ENCODE data around the gene SLC35E2B.

Gene SLC35E2B

DNA sequence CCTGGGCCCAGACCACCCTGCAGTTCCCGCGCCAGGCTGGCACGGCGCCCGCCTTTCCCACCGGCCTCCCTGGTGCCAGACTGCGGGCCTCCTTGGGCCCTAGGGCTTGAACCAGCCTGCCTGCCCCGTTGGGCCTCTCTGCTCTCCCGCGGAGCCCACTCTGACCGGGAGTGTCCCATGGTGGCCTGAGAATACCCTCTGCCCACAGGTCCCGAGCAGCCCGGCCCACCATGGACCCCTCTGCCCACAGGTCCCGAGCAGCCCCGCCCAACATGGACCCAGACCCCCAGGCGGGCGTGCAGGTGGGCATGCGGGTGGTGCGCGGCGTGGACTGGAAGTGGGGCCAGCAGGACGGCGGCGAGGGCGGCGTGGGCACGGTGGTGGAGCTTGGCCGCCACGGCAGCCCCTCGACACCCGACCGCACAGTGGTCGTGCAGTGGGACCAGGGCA is 69.4 kb downstream of the SLC35E2B start:
- no peak for DNase-seq

DNA sequence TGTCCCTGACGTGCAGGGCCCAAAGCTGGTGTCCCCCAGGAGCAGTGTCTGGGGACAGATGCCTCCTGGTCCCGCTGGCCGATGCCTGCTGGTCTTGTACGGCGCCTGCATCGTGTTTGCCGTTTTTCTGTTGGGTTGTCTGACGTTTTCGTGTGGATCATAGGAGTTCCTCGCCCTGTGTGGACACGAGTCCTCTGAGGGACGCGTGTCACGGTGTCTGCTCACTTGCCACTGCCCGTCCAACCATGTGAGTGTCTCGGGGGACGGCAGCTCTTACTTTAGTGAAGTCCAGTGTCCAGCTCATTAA is 69.9 kb downstream of the SLC35E2B start:
- no peak for DNase-seq

DNA sequence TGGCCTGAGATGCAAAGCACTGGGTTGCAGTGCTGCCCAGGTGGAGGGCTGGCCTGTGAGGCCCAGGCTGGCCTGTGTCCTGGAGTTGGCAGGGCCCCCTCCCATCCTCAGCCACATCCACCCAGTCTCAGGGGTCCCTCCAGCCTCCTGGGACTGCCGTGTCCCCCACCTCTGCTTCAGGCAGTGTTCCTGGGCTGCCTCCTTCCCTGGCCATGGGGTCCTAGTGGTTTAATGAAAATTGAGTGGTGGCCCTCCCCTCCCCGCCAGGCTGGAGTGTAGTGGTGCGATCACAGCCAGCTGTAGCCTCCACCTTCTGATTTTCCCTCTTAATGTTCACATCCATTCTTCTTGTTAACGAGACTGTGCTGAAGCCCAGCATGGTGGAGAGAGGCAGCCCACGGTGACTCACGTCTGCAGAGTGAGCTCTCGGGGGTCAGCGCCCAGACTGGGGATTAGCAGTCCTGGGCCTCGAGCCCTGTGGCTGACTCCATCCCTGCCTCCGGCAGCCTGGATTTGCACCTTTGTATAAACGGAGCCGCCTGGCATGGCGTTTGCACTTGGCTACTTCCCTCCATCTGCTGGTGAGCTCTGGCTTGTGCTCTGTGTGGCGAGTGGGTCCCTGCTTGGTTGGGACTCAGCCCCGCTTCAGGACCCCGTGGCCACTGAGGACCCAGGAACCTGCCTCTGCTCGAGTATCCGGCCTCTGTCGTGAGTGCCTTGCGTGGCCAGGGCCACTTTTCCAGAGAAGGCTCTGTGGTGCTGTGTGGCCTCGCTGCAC is 70.4 kb downstream of the SLC35E2B start:
- no peak for DNase-seq

DNA sequence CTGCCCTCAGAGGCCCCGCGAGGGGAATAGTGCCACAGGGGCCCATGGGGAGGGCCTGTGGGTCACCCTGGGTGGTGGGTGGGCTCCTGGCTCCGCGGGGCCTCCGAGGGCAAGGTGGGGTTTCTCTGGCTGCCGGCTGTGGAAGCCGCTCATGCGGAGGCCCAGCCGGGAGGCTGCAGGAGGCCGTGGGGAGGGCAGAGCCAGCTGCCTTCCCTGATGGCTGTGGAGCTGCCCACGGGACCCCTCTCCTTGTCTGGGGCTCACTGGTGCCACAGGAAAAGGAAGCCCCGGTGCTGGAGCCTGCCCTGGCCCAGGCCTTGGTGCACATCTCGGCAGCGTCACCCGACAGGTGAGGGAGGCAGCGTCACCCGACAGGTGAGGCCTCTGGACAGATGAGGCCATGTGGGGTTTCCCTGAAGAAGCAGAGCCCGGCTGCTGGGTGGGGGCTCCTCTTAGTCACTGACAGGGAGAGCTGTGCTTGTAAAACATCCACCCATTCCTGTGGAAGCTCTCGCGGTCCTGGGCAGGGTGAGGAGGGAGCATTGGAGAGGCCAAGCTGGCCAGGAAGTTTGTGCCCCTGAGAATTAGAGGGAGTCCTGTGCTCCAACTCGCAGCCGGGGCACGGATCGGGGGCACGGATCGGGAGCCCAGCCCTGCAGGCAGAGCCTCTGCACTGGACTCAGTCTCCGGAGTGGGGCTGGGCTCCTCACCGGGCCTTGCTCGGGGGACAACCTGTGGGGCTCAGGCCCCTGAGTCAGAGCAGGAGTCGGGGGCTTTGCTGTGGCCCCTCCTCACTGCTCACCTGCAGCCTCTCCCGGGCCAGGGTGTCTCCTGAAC is 71.2 kb downstream of the SLC35E2B start:
- no peak for DNase-seq

DNA sequence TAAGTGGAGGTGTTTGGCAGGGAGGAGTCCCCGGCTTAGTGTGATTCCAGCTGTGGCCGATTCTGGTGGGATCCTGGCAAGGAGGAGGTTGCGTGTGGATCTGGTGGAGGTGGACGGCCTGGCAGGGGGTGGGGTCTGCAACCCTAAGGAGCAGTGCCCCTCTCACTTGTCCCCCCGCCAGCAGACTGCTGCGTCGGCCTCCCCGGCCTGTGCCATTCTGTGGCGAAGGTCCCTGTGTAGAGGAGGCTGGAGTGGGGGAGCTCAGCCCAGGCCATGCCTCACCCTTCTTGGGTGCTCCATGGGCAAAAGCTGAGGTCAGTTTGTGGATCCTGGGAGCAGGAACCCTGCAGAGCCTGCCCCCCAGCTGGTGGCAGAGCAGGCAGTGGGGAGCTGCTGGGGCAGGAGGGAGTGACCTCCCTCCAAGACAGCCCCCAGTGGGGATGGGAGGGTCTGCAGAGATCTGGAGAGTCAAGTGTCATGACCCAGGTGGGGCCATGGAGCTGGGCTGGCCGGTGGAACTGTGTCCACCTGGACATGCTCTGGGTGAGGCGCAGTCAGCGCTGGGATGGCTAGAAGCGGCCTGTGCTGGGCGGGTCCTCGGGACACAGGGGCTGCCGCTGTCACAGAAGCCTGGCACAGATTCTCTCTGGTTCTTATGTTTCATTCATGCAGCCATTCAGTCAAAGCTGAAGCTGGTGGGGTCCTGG is 72.0 kb downstream of the SLC35E2B start:
- DNase-seq = no peak

DNA sequence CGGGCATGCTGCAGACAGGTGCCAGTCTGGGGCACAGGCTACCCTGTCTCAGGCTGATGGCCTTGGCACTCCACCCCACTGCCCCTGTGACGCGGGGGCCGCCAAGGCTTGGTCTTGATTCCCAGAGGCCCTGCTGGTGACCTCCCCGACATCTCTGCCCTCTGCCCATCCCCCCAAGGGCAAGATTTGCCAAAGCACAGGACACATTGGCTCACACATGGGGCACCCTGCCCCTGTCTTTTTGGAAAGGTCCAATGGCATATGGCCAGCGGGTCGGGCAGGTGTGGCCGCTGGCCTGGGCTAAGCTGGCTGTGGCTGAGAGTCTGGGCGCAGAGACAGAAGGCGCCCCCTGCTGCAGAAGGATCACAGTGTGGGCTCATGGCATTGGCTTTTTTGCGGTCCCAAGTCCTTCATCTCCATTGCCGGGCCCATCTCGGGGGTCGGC is 72.7 kb downstream of the SLC35E2B start:
- DNase-seq = no peak

DNA sequence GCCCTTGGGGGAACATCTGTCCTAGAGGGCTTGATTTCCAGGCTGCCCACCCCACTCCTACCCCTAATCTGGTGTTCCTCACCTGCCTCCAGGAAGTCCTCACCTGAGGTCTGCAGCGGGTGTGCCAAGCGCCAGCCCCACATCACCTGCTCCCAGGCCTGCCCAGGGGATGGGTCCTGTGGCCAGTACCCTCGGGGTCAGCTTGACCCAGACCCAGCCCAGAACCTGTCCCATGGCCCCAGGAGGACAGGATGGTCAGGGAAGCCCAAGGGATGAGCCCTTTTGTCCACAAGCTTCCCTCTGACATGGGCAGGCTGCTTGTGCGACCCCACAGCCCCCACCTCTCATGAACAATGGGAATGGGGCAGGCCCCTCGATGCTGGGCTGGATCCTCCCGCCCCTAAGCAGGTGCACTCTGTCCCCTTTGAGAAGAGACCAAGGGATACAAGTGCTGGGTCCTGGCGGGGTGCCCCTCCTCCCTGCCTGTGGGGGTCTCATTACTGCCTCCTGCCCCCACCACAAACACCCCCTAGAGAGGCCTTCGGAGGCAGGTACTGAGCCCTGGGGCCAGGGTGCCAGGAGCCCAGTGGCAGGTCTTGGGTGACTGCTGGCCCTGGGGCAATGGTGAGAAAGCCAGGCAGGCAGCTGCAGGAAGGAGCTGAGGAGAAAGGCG is 74.1 kb downstream of the SLC35E2B start:
- no peak for DNase-seq

DNA sequence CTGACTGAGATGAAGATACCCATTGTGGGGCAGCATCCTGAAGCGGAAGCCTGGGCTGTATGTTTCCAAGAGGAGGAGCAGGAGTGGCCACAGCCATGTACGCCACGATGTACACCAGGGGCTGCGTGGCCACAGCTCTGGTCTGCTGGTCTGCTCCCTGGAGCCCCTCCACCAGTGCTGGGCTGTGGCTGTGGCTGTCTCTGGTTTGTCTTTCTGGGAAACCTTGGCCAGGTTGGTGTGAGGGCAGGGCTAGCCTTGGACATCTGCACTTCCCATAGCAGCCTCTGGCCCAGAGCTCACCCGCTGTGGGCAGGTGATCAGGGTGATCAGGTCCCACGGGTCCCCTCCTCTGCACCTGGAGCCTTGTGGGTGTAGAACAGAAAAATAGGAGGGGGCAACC is 74.7 kb downstream of the SLC35E2B start:
- no peak for DNase-seq

DNA sequence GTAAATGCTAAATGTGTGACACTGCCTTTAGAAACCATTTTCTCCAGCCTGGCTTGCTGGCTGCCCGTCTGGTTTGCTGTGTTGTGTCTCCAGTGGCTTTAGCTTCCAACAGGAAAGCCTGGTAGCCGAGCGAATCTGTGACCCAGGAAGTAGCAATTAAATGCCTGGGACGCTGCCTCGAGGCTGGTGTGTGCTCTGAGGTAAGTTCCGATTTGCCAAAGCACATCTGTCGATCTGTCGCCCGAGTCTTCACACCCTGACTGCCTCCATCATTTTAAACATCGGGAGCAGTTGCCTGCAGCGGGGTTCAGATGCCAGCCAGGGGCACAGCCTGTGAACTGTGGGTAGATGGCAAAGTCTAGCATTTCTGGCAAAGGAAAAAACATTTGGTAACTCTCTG is 75.1 kb downstream of the SLC35E2B start:
- DNase-seq = no peak

DNA sequence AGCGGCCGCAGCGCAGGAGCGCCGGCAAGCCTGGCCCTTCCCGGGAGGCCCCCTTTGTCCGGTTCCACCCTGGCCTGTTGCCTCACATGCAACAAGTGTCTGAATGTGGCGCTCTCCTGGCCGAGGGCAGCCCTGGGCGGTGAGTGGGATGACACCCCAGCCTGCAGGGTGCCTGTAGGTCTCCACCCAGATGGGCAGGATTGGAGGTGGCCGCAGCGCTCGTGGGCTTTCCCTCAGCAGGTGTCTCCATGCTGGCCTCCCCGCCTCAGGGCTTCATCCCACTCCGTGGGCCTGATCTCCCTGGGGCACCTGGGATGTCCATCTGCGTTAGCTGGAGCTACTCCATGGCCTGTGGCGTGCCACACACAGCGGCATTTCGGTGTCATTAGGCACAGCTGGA is 75.8 kb downstream of the SLC35E2B start:
- no peak for DNase-seq

DNA sequence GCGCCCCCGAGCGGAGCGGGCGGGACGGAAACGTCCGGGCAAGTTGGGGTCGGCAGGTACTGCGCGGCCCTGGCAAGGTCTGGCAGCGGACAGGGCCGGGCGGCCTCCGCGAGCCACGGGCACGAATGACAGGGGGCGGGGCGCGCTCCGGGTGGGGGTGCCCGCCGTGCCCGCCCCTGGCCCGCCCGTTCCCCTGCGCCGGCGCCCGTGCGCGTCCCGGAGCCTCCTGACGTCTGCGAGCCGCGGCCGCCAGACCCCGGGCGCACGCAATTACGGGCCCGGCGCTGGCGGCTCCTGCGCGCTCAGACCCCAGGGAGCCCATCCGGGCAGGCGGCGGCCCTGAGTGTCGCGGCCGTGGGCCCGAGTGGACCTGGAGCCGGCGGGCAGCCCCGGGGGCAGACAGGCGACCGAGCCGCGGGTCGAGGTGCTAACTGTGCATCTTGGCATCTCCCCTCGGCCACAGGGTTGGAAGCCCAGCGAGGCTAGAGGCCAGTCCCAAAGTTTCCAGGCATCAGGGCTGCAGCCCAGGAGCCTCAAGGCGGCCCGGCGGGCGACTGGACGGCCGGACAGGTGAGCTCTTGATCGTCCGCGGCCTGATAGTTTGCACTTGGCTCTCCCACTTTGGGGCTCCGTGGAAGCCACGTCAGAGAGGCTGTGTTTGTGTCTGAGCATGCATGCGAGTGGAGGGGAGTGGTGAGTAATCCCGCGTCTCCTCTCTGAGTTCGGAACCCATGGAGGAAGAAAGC is 76.4 kb downstream of the SLC35E2B start:
- peak in 1 of 4 experiments; percentile 40 for DNase-seq

DNA sequence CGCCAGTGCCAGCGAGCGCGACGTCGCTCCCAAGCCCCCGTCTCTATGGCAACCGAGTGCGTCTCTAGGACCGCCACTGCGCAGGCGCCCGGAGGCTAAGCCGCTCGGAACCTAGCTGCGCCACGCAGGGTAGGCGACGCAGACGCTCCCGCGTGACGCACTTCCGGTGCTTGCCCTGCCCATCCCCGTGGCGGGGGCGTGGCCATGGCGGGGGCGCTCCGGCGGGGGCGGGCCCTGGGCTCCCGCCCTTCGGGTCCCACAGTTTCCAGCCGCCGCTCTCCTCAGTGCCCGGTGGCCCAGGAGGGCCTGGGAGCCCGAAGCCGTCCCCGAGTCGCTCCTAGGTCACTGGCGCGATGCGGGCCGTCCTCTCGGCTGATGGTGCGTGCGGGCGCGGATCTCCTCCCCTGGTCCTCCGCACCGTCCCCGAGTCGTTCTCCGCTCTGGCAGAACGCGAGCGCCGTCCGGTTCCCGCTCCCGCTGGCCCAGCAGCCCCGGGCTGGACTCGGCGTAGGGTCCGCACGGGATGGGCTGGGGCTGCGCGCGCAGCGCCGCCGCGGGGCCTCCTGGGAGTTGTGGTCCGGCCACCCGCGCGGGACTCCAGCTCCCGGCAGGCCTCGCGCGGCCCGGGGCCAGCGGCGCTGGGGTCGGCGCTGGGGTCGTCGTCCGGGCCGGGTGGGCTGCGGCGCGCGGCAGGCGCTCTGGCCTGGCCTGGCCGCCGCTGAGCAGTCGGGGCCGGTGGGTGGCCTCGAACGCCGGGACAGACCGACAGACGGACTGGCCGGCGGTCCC is 77.1 kb downstream of the SLC35E2B start, which contains the start of gene MIB2:
MIB2 (plus strand) TSS at position 245 of the 789 bp plus-strand sequence. CDS start 7,953 bp downstream, outside the sequence.
- peak; percentile 87 to 99 (median 95) for DNase-seq

DNA sequence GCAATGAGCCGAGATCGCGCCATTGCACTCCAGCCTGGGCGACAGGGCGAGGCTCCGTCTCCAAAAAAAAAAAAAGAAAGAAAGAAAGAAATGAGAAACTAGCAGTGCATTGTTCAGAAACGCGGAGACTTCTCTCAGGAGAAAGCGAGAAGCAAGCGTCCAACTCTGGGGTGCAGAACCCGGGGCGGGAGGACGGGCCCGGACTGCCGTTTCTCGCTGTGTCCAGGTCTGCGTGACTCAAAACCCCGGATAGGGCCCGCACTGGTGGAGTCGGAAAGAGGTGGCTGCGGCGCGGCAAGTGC is 77.7 kb downstream of the SLC35E2B start:
- no peak for DNase-seq

DNA sequence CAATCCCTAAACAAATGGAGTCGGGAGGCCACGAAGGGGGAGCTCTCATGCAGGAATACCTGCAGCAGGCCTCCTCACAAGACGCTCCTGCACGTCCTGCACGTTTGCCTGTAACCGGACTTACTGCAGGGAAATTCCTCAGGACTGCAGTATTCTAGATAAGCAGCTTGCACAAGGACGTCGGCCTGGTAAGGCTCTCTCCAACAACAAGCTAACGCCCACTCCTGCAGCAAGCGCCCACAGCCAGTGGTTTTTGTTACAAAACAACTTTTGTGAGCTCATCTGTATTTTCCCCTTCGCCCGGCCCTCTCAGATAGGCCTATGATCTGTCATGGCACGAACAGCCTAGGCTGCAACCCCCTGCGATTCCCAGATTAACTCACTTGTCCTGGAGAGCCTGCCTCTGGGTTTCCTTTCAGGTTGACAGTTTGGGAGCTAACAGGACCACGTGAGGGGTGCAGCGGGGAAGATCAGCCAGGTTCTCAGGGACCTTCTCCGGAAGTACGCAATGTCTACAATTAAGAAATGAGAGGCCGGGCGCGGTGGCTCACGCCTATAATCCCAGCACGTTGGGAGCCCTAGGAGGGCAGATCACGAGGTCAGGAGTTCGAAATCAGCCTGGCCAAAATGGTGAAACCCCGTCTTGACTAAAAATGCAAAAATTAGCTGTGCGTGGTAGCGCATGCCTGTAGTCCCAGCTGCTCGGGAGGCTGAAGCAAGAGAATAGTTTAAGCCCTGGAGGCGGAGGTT is 78.2 kb downstream of the SLC35E2B start:
- DNase-seq = peak in 2 of 4 experiments; percentile 39 to 43

DNA sequence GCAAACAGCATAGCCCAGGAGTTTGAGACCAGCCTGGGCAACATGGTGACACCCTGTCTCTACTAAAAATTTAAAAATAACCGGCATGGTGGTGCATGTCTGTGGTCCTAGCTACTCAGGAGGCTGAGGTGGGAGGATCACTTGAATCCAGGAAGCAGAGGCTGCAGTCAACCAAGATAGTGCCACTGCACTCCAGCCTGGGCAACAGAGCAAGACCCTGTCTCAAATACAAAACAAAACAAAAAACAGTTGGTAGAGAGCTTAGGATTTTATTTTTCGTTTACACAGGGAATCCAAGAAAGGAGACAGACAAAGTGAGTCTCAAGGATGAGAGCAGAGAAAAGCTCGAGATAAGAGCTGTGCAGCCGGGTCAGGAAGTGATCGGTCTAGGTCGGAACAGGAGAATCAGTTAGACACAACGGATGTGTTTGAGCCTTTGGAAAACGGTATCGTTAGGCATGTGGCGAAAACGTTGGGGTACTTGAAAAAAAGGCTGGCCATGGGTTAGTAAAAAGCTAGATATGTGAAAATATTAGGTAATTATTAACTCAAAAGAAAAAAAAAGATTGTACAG is 79.0 kb downstream of the SLC35E2B start:
- DNase-seq = no peak

DNA sequence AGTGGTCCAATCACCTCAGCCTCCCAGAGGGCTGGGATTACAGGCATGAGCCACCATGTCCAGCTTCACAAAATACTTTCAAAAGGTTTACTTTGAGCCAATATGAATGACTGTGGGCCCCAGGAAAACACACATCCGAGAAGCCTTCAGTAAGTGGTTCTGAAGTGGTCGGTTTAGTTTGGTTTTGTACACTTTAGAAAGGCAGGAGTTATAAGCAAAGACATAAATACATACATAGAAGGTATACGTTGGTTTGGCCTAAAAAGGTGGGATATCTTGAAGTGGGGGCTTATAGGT is 80.5 kb downstream of the SLC35E2B start:
- DNase-seq = no peak

DNA sequence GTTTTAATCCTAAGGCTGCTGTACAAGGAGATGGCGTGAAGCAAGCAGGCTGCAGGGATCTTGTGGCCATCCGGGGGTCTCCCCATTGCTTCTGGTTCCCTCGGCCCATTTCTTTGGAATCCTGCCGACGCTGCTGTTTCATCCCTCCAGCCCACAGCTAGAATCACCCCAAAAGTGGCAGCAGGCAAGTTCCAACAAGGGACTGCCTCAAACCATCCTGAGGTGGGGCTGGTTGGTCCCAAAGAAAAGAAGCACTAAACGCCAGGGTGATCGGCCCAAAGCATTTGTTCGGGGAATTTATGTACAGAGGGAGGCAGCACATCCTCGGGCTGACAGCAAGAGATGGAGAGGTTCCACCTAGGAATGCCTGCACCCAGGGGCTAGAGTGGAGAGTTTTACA is 81.8 kb downstream of the SLC35E2B start:
- DNase-seq = no peak

DNA sequence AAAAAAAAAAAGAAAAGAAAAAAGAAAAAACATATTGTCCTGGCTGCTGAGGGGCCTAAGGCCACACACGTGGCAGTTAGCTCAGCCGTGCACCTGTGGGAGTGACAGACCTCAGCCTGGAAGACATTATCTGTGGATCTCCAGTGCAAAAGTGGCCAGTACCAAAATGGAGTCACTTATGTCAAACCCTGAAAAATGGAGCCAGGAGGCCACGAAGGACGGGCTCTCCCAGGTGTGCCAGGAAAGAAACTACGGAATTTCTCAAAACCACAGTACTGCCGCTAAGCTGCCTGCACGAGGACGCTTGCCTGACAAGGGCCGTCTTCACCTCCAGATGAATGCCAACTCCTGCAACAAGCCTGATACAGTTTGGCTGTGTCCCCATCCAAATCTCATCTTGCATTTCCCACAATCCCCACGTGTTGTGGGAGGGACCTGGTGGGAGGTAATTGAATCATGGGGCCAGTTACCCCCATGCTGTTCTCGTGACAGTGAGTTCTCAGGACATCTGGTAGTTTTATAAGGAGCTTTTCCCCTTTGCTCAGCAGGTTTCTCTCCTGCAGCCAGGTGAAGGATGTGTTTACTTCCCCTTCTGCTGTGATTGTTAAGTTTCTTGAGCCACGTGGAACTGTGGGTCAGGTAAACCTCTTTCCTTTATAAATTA is 82.6 kb downstream of the SLC35E2B start:
- DNase-seq = no peak

All from activated naive CD4-positive, alpha-beta T cell (primary cell).